ENCODE results near the gene MKI67.
A peak's percentile ranks its signal among the peaks of the same experiment; 100 is the strongest.

MKI67 gene

DNA sequence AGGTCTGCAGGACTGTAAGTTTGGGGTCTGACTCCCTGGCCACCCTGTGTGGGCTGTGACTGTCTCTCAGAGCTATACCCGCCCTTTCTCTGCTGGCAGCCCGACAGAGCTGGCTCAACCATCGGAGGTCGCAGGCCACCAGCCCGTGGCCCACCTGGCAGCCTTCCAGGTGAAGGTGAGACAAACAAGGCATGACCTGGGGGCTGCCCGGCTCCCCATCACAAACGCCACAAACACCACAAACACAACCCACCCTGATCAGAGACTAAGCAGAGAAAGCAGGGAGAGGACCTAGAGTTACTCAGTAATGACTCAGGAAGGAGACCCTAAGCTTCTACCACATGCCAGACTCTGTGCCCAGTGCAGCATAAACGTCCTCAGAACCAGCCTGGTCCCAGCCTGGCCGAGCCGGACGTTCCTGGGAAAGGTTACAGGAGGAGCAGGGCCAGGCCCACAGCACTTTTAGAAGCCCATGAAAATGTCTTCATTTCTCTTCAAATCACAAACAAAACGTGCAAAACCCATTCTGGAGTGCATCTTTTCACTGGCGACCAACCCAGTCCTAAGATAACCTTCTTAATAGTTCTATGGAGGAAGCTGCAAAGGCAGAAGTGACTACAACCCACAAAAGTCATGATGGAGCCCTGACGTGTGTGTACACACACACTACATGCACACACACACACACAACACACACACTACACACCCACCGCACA is 66.8 kb downstream of the MKI67 start:
- H3K27me3 Mint-ChIP-seq (ENCODE audit: low read depth, poor library complexity): peaks cover 6% of the 10 kb centered on the region

DNA sequence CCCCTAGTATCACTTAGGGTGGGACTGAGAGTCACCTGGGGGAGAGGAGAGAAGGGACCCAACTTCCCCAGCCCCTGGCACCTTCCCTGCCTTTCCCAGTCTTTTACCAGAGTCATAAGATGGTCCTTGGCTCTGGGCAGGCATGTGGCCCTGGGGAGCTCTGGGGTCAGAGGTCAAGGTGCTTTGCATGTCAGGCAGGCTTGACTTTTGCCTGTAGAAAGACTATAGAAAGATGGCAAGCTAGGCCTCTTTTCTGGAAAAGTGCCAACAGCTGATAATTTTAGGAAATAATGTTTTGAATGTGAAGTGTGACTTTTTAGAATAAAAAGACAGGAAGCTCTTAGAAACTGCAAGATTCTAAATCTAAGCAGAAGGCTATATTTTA is 67.5 kb downstream of the MKI67 start:
- peaks cover 20% of the 10 kb centered on the region for H3K4me1 Mint-ChIP-seq
- H3K27ac Mint-ChIP-seq: no peak overlapping the region
- peaks cover 6% of the 10 kb centered on the region for H3K27me3 Mint-ChIP-seq (ENCODE audit: low read depth, poor library complexity)
- TF ChIP-seq, protein P1, sequence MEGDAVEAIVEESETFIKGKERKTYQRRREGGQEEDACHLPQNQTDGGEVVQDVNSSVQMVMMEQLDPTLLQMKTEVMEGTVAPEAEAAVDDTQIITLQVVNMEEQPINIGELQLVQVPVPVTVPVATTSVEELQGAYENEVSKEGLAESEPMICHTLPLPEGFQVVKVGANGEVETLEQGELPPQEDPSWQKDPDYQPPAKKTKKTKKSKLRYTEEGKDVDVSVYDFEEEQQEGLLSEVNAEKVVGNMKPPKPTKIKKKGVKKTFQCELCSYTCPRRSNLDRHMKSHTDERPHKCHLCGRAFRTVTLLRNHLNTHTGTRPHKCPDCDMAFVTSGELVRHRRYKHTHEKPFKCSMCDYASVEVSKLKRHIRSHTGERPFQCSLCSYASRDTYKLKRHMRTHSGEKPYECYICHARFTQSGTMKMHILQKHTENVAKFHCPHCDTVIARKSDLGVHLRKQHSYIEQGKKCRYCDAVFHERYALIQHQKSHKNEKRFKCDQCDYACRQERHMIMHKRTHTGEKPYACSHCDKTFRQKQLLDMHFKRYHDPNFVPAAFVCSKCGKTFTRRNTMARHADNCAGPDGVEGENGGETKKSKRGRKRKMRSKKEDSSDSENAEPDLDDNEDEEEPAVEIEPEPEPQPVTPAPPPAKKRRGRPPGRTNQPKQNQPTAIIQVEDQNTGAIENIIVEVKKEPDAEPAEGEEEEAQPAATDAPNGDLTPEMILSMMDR (IDR thresholded peaks at IDR 0.05): no peak
- no peaks in the 10 kb centered on the region for H3K36me3 Mint-ChIP-seq (ENCODE audit: low read depth)
- H3K4me3 Mint-ChIP-seq: no peak overlapping the region
- DNase-seq: no peak
- no peaks in the 10 kb centered on the region for H3K9me3 Mint-ChIP-seq

More for the DNA sequence above, 66.8 kb downstream of the MKI67 start:
- Mint-ChIP-seq H3K27ac (peak overlapping the region; percentile 10), H3K4me1 (peaks cover 23% of the 10 kb centered on the region), H3K36me3 (ENCODE audit: low read depth) (no peaks in the 10 kb centered on the region), H3K9me3 (no peaks in the 10 kb centered on the region), H3K4me3 (no peak overlapping the region)
- no peak for DNase-seq
- TF ChIP-seq, protein P1 (IDR thresholded peaks at IDR 0.05): no peak

DNA sequence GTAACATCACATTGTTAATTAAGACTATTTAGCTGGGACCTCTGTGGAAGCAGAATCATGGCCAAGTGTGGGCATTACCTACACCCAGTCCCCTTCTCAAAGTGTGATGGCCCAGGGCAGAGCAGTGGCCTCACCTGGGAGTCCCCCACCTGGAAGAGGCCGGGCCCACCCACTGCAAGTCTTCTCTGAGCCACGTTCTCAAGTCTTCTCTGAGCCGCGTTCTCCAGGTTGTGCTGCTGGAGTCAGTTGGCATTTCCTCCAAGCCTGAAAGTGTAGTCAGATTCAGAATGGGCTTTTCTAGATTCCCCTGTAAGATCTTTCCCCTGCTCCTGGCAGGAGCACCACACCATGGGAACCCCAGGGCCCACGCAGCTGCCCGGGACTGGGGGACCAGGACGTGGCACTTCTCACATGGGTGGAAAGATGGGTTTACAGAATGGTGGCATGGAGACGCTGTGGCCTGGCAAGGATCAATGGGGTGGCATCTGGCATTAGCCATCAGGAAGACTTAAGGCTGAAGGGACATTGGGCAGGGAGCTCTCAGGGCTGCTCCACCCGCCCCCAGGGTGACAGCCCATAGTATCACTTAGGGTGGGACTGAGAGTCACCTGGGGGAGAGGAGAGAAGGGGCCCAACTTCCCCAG is 68.0 kb downstream of the MKI67 start:
- Mint-ChIP-seq H3K27ac (no peak overlapping the region), H3K4me3 (no peak overlapping the region), H3K9me3 (no peaks in the 10 kb centered on the region), H3K27me3 (ENCODE audit: low read depth, poor library complexity) (peaks cover 6% of the 10 kb centered on the region), H3K4me1 (peaks cover 15% of the 10 kb centered on the region), H3K36me3 (ENCODE audit: low read depth) (no peaks in the 10 kb centered on the region)
- TF ChIP-seq, protein P1 (IDR thresholded peaks at IDR 0.05): no peak
- no peak for DNase-seq

DNA sequence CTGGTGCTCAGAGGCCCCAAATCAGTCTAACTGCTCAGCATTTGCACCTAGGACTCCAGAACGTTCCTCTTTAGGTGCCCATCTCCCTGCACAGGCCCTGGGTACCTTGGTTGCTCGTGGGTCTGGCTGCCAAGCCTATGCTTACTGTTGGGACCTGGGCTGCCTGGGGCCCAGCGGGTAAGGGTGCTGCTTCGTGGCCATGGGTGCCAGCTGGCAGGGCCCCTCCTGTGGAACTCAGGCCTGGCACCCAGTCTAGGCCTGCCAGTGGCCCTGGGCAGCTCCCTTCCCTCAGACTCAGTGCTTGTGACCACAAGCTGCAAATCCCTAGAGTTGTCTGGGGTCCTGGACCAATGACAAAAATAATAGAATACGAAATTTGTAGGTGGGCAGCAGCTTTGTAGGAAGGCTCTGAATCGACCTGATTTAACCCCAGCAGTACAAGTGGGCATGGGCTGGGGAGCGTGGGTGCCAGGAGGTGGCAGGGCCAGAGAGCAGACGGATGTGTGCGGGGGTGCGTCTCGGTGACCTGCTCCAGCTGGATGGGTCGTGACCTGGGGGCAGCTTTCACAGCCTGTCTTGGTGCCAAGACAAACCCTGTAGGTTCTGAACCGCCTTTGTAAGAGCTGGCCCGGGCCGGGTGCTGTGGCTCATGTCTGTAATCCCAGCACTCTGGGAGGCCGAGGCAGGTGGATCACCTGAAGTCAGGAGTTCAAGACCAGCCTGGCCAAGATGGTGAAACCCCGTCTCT is 69.7 kb downstream of the MKI67 start:
- Mint-ChIP-seq H3K9me3 (no peaks in the 10 kb centered on the region), H3K27me3 (ENCODE audit: low read depth, poor library complexity) (peaks cover 3% of the 10 kb centered on the region), H3K36me3 (ENCODE audit: low read depth) (no peaks in the 10 kb centered on the region), H3K4me3 (no peak overlapping the region), H3K27ac (no peak overlapping the region), H3K4me1 (no peaks in the 10 kb centered on the region)
- DNase-seq: no peak
- TF ChIP-seq, protein P1 (IDR thresholded peaks at IDR 0.05): no peak

DNA sequence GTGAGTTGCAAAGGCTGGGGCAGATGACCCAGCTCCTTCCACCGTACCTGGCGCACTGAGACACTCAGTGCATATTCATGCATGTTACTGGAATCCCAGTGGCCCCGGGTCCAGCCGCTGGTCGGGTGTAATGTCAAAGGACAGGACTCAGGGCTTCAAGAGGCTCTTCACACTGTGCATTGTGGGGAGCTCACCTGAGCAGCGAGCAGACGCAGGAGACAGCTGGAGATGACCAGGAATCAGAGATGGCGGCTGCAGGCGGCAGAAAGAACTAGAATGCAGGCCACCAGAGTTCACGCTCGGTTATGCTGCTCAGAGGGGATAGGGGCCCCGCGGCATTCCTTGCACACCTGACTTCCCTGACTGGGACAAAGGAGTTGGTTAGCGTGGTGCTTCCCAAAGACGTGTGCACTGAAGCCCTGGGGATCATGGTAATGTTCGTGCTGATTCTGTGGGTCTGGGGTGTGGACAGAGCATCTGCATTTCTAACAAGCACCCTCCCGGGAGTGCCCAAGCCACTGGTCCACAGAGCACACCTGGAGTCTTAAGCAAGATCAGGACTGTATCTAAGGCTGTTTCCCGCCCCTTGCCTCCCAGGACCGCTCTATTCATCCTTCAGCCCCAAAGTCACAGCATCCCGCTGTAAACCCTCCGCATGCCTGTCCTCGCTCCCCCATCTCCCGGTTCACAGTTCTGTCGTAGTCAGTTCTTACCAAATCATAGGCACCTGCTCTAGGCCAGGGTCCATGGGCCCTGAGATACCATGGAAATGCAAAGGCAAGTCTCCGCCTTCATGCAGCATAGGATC is 71.0 kb downstream of the MKI67 start:
- no peaks in the 10 kb centered on the region for H3K36me3 Mint-ChIP-seq (ENCODE audit: low read depth)
- TF ChIP-seq, protein P1 (IDR thresholded peaks at IDR 0.05): no peak
- no peak for DNase-seq
- peaks cover 3% of the 10 kb centered on the region for H3K27me3 Mint-ChIP-seq (ENCODE audit: low read depth, poor library complexity)
- H3K9me3 Mint-ChIP-seq: no peaks in the 10 kb centered on the region
- H3K4me3 Mint-ChIP-seq: no peak overlapping the region
- no peaks in the 10 kb centered on the region for H3K4me1 Mint-ChIP-seq
- peak overlapping the region; percentile 24 for H3K27ac Mint-ChIP-seq

Measured in nephron progenitor cell (in vitro differentiated cells).